GM18505 (cell line): ENCODE measurements around the gene UNC13C.

Experiments used
- ATAC-seq: cut with Tn5 transposase; IDR thresholded peaks from one replicate; pipeline ENCODE4 v1.9.1; 2021; ENCODE audit not compliant: unreplicated experiment
- POLR2A ChIP-seq: IDR thresholded peaks from 4 replicates; pipeline ENCODE4 v1.6.1; 2011; ENCODE audit warnings: borderline replicate concordance; ENCODE audit not compliant: insufficient read depth, insufficient read length; ENCODE audit errors: extremely low read depth

Gene UNC13C

GRCh38 chr15:53982876-53983275 is 4.6 kb downstream of the UNC13C start:
- ATAC-seq = no peak
- no peak for TF ChIP-seq POLR2A

- no peak for TF ChIP-seq POLR2A
- ATAC-seq = no peak
Measured at GRCh38 chr15:53984221-53984620, 6.0 kb downstream of the UNC13C start.

GRCh38 chr15:53985562-53985961 is 7.3 kb downstream of the UNC13C start:
- TF ChIP-seq POLR2A = no peak
- no peak for ATAC-seq

DNA sequence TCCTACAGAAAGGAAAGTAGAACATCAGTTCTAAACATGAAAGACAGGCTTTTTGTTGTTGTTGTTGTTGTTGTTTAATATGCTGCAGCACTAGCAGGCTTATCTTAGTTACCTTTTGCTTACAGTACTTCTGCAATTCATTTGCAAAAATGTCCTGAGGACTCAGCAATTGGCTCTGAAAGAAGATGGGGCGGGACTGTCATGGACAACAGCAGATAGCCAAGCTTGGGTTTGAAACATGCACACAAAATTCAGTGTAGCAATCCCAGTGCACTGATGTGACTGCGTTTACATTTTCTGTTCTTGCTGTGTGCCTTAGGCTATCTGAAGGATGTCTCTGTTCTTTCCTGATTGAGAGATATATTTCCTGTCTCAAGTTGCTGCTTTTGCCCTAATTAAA is 9.2 kb downstream of the UNC13C start:
- no peak for ATAC-seq
- TF ChIP-seq POLR2A = no peak

- ATAC-seq = no peak
- TF ChIP-seq POLR2A = no peak
Measured at GRCh38 chr15:54007256-54007655, 29.0 kb downstream of the UNC13C start.

GRCh38 chr15:54011656-54012055 is 33.4 kb downstream of the UNC13C start:
- ATAC-seq = no peak

DNA sequence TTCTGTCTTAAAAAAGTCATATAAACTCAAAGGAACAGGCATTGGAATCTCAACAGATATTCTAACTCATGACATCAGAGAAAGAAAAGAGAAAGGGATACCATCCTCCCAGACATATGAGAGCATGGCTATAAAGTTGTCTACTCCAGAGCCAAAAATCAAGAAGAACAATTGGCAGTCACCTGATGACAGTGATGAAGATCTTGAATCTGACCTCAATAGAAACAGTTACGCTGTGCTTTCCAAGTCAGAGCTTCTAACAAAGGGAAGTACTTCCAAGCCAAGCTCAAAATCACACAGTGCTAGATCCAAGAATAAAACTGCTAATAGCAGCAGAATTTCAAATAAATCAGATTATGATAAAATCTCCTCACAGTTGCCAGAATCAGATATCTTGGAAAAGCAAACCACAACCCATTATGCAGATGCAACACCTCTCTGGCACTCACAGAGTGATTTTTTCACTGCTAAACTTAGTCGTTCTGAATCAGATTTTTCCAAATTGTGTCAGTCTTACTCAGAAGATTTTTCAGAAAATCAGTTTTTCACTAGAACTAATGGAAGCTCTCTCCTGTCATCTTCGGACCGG is 35.9 kb downstream of the UNC13C start:
- no peak for TF ChIP-seq POLR2A
- no peak for ATAC-seq

More at GRCh38 chr15:54011656-54012055, 33.4 kb downstream of the UNC13C start:
- TF ChIP-seq POLR2A = no peak

DNA sequence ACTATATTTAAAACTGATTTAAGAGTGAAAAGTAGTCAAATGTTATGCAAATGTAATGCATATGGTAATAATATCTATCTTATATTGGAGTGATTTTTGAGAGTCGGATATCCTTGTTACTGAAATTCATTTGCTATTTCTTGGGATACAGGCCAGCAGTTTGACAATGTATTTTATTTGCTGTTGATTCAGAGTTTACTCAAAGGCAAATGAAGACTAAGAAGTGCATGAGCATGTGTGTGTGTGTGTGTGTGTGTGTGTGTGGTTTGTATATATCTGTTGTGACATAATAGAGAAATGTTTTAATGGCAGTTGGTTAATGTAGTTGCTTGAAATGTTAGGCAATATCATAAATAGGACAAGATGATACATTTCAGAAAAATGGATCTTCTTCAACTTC is 39.0 kb downstream of the UNC13C start:
- no peak for ATAC-seq
- no peak for TF ChIP-seq POLR2A

- ATAC-seq = no peak
- no peak for TF ChIP-seq POLR2A
Measured at GRCh38 chr15:54017959-54018358, 39.7 kb downstream of the UNC13C start.

- no peak for TF ChIP-seq POLR2A
- no peak for ATAC-seq
Measured at GRCh38 chr15:54026258-54026657, 48.0 kb downstream of the UNC13C start.

DNA sequence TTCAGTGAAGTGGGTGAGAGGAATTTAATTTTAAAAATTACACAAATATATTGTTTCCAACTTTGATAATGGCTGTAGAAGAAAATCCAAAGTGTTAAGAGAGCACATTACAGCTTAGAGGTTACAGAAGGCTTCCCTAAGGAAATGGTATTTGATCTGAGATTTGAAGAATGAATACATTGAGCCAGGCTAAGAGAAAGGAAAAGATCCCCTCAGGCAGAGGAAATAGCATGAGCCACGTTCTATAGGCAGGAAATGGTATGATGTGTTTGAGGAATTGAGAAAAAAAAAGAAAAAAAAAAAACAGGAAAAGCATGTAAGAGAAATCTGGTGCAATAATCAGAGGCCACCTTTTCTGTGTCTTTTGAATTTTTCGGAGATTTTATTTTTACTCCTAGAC is 48.6 kb downstream of the UNC13C start:
- ATAC-seq = no peak
- TF ChIP-seq POLR2A = no peak

DNA sequence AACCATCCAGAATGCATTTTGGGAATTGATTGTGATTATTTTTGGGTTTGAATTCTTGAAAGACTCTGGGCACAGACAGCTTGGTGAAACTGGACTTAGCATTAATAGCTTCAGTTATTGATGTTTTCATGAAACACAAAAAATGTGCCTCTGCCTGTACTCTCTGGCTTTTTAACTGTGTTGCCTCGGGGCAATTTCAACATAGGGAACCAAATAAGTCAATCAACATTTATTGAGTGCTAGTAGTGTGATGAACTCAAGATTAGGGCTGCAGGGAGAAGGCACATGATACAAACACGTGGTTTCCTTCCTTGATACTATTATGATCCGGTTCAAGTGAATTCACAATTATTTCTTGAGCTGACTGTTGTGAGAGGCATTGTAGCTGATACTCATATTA is 50.8 kb downstream of the UNC13C start:
- no peak for TF ChIP-seq POLR2A

DNA sequence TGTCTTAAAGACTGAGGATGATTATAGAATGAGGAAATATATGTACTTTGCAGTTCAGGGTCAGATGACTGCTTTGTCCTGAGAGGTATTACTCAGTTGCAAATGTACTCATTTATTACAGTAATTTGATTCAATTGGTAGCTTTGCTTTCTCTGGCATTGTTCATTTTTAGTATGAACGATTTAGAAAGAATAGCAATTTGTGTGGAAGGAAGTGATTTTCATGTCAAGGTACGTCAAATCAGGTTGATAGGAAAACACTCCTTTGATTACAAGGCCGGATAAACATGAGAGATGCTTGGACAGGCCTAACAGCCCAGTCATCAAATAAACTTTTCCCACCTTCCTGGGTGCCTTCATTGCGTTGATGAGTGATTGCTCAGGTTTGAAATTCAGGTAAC is 53.8 kb downstream of the UNC13C start:
- TF ChIP-seq POLR2A = no peak
- no peak for ATAC-seq

More for the DNA sequence above, 50.8 kb downstream of the UNC13C start:
- ATAC-seq = no peak

GRCh38 chr15:54033356-54033860 is 55.2 kb downstream of the UNC13C start:
- no peak for TF ChIP-seq POLR2A
- no peak for ATAC-seq

GRCh38 chr15:54033869-54034458 is 55.7 kb downstream of the UNC13C start:
- no peak for TF ChIP-seq POLR2A
- ATAC-seq = no peak

DNA sequence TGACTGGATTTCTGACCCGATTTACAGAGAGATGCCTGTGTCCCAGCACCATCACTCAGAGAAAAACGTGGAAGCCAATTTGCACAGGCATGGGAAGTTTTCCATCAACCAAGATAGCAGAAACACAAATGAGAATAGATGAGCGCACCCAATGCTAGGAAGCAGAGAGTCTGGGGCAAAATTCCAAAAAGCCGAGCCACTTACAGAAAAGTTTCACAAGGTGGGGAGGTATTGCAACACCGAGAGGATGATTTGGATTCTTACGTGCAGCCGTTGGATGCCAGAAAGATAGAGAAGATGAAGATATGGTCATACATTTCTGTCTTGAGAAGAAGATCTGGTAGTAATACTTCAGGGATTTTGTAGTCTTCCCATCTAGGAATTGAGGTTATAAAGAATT is 57.4 kb downstream of the UNC13C start:
- ATAC-seq = no peak
- TF ChIP-seq POLR2A = no peak

GRCh38 chr15:54045397-54045796 is 67.2 kb downstream of the UNC13C start:
- ATAC-seq = no peak
- no peak for TF ChIP-seq POLR2A
